HTR-8/SVneo (cell line): Measurements from ENCODE around the gene GBX1.

Experiments
- DNase-seq: peaks from one replicate; pipeline ENCODE4 v3.0.0; 2011; ENCODE audit warnings: low spot score, mixed read lengths; ENCODE audit not compliant: insufficient read length
- FAIRE-seq: peaks from 2 replicates; lab custom pipeline; 2011; peaks lifted over from hg19 to GRCh38; lab: Jason Lieb, UNC

GBX1 gene

DNA sequence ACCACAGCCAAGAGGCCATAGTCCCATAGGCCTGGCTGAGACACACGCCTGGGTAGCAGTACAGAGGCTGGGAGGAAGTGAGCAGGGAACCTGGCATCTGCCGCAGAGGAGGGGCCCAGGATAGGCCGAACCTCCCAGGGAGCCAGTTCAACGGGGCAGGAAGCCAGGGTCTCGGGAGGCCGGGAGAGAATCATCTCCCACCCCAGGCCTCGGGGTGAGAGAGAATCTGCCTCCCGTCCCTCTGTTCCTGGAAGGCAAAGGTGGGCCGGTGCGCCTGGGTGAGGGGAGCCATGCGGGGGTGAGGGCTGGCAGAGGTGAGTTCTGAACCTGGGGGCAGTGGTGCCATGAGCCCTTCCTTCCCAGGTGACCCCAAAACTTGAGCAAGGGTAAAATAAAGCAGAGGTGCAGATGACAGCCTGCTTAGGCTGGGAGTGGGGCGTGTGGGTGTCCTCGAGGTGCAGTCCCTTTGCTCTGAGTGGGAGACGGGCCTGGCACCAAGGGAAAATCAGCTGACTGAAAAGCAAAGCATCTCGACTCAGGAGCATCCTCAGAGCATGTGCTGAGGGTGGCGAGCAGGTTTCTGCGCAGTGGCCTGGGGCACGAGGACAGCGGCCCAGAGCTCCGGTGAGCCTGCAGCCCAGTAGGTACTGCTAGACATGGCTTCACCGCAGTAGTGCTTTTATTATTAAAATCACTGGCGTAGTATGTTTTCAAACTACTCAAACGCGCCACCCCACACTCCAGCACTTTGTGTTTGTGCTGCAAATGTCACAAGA, 65.7 kb downstream of the GBX1 start:
- FAIRE-seq (no peak), DNase-seq (no peak)

GRCh38 chr7:151100921-151101320, 66.6 kb downstream of the GBX1 start:
- no peak for DNase-seq
- FAIRE-seq: no peak

DNA sequence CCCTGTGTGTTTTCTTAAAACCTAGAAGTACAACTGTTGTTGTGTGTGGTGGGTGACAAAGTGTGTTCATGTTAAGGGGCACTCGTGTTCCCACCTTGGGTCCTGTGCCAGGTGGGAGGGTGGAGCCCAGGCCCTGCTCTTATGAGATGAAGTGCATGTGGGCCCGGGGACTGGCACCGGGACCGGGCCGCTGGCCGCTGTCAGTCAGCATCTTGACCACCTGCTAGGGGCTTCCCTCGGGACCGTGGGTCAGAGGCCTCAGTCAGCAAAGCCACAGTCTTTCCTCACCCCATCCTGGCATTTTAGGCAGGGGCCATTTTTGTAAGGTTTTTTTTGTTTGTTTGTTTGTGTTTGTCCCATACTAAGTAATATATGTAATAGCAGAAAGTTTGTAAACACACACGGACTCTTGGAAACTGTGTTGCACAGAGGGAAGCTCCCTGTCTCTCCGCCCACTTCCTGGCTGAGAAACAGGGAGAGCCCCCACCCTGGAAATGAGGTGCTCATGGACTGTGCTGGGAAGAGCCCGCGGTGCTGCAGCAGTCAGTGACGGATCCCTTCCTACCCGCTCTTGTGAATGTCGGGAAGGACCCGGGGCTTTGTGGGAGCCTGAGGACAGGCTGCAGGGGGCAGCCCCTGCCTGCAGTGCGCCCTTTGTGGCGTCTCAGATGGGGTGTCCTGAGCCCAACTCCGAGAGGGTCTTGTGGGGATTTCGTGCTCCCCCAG, 67.8 kb downstream of the GBX1 start:
- DNase-seq: no peak
- FAIRE-seq: no peak
